ENCODE measurements around the gene LTBP1. TPM values are rescaled to one million over a fixed set of nuclear protein-coding genes. Genes with fewer than 3 reads are reported as not detected.

Gene LTBP1
- polyA plus RNA-seq, 2 of the 4 experiments (the other 2 are of a cell fraction) = 23.8 to 30.4 TPM

GRCh38 chr2:33195891-33196290, 249.1 kb downstream of the LTBP1 start (continued):
- no peak for TF ChIP-seq HEYL (CRISPR knock-in tag; IDR thresholded peaks at IDR 0.05)
- no peak for TF ChIP-seq MYC (IDR thresholded peaks at IDR 0.05; ENCODE audit: borderline replicate concordance, low read length)
- no peak for TF ChIP-seq EHF (CRISPR knock-in tag; IDR thresholded peaks at IDR 0.05)
- no peak for TF ChIP-seq JUN (IDR thresholded peaks at IDR 0.05)
- TF ChIP-seq ZFP36 (IDR thresholded peaks at IDR 0.05; ENCODE audit: borderline replicate concordance, partially characterized antibody) = no peak
- no peak for TF ChIP-seq SREBF2 (IDR thresholded peaks at IDR 0.05)
- no peak for TF ChIP-seq RFX5 (IDR thresholded peaks at IDR 0.05)
- TF ChIP-seq RCOR1 (IDR thresholded peaks at IDR 0.05; ENCODE audit: low read depth, low read length) = no peak
- no peak for TF ChIP-seq TP53 (CRISPR knock-in tag; IDR thresholded peaks at IDR 0.05)

- Histone ChIP-seq H3K4me3 (no peak overlapping the region), H3K4me2 (no peak overlapping the region), H3K4me1 (no peaks in the 10 kb centered on the region), H3K9me3 (no peaks in the 10 kb centered on the region), H3K27ac (no peak overlapping the region)
- 88% methylated on average over 3 of the region's 3 CpGs for WGBS (ENCODE audit: missing lambda C conversion rate)
- TF ChIP-seq EHF (CRISPR knock-in tag; IDR thresholded peaks at IDR 0.05) (no peak), MAFK (IDR thresholded peaks at IDR 0.05; ENCODE audit: partially characterized antibody) (peak; percentile 53)
- POLR2A ChIA-PET = no interaction called here
- CTCF ChIA-PET = no interaction called here
- FAIRE-seq (no peak), ATAC-seq (no peak), DNase-seq (ENCODE audit: low read depth in 1 of 2, low spot score in 1 of 2) (no peak)
These were observed 249.9 kb downstream of the LTBP1 start for GRCh38 chr2:33196700-33197099.

GRCh38 chr2:33197198-33197938, 250.6 kb downstream of the LTBP1 start:
- Histone ChIP-seq H3K4me1 (no peaks in the 10 kb centered on the region), H3K9me3 (no peaks in the 10 kb centered on the region), H3K4me2 (no peak overlapping the region), H3K4me3 (no peak overlapping the region), H3K27ac (no peak overlapping the region)
- TF ChIP-seq RARB (CRISPR knock-in tag; IDR thresholded peaks at IDR 0.05) = no peak
- TF ChIP-seq HOXB13 (CRISPR knock-in tag; IDR thresholded peaks at IDR 0.05; ENCODE audit: low read depth) = no peak
- no peak for TF ChIP-seq HEYL (CRISPR knock-in tag; IDR thresholded peaks at IDR 0.05)
- TF ChIP-seq FOXS1 (CRISPR knock-in tag; IDR thresholded peaks at IDR 0.05) = no peak
- TF ChIP-seq REST (IDR thresholded peaks at IDR 0.05) = no peak
- no peak for TF ChIP-seq NPAS2 (CRISPR knock-in tag; IDR thresholded peaks at IDR 0.05; ENCODE audit: borderline replicate concordance)
- TF ChIP-seq EP300 (IDR thresholded peaks at IDR 0.05) = no peak
- ChIA-PET POLR2A (no interaction called here), CTCF (no interaction called here)
- DNase-seq (ENCODE audit: low read depth in 1 of 2, low spot score in 1 of 2) = no peak
- FAIRE-seq = no peak
- no peak for ATAC-seq
- WGBS (ENCODE audit: missing lambda C conversion rate) = 76% methylated on average over 5 of the region's 5 CpGs

- Histone ChIP-seq H3K27ac (no peak overlapping the region), H3K4me1 (no peaks in the 10 kb centered on the region), H3K4me2 (no peak overlapping the region), H3K9me3 (no peaks in the 10 kb centered on the region), H3K4me3 (no peak overlapping the region)
- ChIA-PET CTCF (interaction anchor here (0.6 kb wide), 1 partner anchor 68 kb away, joined by 3 read pairs; no protein-coding TSS in a partner anchor), POLR2A (interaction anchor here (1.2 kb wide), 1 partner anchor 9 kb away, joined by 3 read pairs; no protein-coding TSS in a partner anchor)
- DNase-seq (ENCODE audit: low read depth in 1 of 2, low spot score in 1 of 2) = no peak
- no peak for FAIRE-seq
- WGBS (ENCODE audit: missing lambda C conversion rate) = 91% methylated on average over 9 of the region's 9 CpGs
- ATAC-seq = peak; percentile 34 to 52; a peak in 2 of 6 replicates
- TF ChIP-seq SMC3 (IDR thresholded peaks at IDR 0.05) = no peak
- no peak for TF ChIP-seq SREBF2 (IDR thresholded peaks at IDR 0.05)
- no peak for TF ChIP-seq KDM5A (IDR thresholded peaks at IDR 0.05)
- TF ChIP-seq PBX3 (IDR thresholded peaks at IDR 0.05) = no peak
- TF ChIP-seq USF2 (IDR thresholded peaks at IDR 0.05) = no peak
- no peak for TF ChIP-seq ELK1 (IDR thresholded peaks at IDR 0.05; ENCODE audit: low read depth, low read length)
- no peak for TF ChIP-seq ESRRA (IDR thresholded peaks at IDR 0.05; ENCODE audit: borderline replicate concordance, low read length)
- no peak for TF ChIP-seq CBX2 (IDR thresholded peaks at IDR 0.05; ENCODE audit: borderline replicate concordance, low read depth)
These were observed 256.1 kb downstream of the LTBP1 start for GRCh38 chr2:33202641-33203522.
